GM18505 (cell line): ENCODE results near the gene CHST12.

Experiments used
- ATAC-seq: cut with Tn5 transposase; IDR thresholded peaks from one replicate; pipeline ENCODE4 v1.9.1; 2021; ENCODE audit not compliant: unreplicated experiment
- POLR2A ChIP-seq: IDR thresholded peaks from 4 replicates; pipeline ENCODE4 v1.6.1; 2011; ENCODE audit warnings: borderline replicate concordance; ENCODE audit not compliant: insufficient read depth, insufficient read length; ENCODE audit errors: extremely low read depth

CHST12 gene

DNA sequence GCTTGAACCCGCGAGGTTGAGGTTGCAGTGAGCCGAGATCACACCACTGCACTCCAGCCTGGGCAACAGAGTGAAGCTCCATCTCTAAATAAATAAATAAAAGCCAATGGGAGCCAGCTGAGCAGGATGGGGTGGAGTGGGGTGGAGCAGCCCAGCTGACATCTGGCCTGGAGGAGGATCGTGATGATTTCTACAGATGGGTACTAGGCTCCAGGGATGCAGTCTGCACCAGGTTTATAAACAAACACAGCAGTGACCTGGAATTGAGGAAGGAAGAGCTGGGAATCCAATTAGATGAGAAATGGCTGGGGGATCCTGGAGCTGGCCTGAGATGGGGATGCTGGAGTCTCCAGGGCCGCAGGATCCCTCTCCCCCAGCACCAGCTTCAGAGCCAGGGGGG lies 80.1 kb downstream of the CHST12 start:
- no peak for ATAC-seq
- TF ChIP-seq POLR2A = no peak

DNA sequence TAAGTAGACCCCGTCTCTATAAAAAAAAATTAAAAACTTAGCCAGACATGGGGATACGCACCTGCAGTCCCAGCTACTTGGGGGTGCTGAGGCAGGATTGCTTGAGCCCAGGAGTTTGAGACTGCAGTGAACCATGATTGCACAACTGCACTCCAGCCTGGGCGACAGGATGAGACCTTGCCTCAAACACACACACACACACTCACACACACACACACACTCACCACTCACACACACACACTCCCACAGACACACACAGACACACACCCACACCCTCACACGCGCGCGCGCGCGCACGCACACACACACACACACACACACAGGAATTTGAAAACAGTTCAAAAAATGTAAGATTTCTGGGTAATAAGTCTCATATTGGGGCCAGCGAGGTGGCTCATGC lies 81.5 kb downstream of the CHST12 start:
- TF ChIP-seq POLR2A = no peak
- ATAC-seq = no peak

DNA sequence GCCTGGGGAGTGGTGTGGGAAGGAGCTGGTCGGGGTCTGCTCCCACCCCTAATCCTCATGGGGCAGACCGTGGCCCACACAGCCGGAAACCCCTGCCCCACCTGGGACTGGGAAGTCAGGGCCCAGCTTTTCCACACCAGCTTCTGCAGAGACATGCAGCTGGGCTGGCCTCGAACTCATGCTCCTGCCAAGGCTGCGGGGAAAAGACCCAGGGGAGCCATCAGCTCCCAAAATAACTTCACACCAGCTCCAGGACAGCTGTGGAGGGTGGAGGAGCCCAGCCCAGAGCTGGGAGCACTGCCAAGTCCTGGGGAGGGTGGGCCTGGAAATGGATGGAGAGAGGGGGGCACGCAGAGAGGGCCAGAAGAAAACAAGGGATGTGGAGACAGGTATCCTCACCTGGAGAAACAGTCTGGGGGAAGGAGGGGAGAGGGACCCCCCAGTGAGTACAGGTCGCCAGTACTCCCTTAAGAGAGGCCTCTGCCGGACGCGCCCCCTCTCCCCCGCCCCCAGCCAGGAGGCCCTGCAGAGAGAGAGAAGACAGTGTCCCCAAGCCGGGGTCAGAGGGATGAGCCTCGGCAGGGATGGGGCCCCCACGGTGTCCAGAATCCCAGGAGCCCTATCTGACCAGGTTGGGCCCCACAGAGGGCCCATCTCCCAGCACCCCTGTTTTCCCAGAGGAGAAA lies 84.3 kb downstream of the CHST12 start:
- ATAC-seq = no peak

DNA sequence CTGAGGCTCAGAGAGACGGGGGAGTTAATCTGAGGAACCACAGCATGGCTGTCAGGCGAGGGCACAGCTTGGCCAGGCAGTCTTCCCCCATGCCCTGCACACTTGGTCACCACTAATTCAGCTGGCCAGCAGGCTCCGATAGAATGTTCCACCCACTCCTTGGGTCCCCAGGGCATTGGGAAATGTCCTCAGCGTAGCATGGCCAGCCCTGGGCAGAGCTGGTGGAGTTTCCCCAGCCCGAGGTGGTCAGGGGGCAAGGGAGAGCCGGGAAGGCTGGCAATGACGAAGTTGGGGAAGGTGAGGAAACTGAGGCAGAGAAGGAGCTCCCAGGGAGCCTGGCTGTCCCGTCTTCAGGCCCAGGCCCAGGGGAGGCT lies 84.8 kb downstream of the CHST12 start:
- ATAC-seq = no peak
- TF ChIP-seq POLR2A = no peak

More for the DNA sequence above, 84.3 kb downstream of the CHST12 start:
- no peak for TF ChIP-seq POLR2A

DNA sequence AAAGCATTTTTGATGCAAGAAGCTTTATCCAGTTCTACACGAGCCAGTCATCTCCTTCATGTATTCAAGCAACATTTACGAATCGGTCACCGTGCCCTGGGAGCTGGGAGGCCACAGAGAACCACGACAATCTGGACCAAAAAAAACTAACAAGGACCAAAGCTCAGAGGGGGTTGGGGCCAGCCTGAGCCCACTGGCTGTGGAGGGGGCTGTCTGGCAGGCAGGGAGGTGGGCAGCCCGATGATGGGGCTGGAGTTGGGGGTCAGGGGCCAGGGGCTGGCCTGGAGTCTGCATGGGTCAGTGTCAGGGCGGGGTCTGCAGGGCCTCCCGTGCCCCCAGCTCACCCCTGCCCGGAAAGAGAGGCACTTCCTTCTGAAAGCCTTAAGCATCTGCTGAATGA lies 85.3 kb downstream of the CHST12 start:
- no peak for ATAC-seq
- no peak for TF ChIP-seq POLR2A

DNA sequence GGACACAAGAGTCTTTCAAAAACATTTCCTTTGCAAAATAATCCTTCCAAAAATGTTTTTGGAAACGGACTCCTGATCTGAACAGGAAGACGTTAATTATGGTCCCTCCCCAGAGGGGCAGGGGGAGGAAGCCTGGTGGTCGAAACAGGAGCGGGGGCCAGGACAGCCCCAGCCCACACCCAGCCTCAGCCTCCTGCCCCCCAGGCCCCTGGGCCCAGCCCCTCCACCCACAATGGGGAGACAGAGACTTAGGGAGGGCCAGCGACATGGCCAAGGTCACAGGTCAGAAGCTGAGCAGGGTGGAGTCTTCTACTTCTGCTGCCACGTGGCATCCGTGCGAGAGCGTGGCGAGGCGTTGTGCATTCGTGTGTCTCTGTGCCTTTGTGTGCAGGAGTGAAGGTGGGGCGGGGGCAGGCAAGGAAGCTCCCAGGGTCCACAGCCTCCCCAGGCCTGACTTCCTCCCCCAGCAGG lies 86.8 kb downstream of the CHST12 start:
- ATAC-seq = no peak
- no peak for TF ChIP-seq POLR2A

DNA sequence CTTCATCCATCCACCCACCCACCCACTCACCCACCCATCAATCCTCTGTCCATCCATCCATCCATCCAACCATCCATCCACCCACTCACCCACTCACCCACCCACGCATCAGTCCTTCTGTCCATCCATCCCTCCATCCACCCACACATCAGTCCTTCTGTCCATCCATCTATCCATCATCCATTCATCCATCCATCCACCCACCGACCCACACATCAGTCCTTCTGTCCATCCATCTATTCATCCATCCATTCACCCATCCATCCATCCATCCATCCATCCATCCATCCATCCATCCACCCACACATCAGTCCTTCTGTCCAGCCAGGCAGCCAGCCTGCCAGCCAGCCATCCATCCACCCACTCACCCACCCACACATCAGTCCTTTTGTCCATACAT lies 88.6 kb downstream of the CHST12 start:
- ATAC-seq = no peak
- TF ChIP-seq POLR2A = no peak

DNA sequence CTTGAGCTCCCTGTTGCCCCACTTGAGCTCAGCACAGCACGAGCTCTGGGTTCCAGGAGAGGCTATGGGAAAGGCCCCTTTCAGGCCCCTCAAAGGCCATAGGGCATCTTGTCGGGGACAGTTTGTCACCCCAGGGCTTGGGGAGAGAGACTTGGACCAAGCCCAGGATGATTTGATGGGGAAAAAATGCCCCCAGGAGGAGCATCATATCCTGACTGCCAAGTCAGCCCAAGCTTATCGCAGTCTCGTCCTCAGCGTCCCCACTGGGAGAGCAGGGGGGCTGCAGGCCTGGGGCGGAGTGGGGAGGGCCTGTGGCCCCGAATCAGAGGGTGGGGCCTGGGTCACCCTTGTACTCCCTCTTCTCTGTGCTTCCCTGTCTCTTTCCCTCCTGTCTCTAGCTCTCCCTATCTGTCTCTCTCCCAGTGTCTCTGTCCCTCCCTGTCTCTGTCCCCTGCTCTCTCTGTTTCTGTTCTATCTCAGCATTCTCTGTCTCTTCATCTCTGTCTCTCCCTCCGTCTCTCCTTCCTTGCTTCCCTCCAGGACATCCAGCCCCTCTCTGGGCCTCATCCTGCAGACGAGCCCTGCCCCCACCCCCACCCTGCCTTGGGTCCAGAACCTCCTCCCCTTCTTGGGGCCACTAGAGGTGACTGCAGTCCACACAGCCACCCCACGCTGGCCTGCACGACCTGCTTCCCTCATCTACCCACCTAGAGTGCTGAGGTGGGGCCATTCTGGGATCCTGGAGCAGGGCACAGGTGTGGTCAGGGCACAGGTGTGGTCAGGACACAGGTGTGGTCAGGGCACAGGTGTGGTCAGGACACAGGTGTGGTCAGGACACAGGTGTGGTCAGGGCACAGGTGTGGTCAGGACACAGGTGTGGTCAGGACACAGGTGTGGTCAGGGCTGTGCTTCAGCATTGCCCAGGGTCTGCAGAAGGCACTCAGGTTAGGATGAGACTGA lies 90.1 kb downstream of the CHST12 start:
- no peak for TF ChIP-seq POLR2A
- no peak for ATAC-seq

DNA sequence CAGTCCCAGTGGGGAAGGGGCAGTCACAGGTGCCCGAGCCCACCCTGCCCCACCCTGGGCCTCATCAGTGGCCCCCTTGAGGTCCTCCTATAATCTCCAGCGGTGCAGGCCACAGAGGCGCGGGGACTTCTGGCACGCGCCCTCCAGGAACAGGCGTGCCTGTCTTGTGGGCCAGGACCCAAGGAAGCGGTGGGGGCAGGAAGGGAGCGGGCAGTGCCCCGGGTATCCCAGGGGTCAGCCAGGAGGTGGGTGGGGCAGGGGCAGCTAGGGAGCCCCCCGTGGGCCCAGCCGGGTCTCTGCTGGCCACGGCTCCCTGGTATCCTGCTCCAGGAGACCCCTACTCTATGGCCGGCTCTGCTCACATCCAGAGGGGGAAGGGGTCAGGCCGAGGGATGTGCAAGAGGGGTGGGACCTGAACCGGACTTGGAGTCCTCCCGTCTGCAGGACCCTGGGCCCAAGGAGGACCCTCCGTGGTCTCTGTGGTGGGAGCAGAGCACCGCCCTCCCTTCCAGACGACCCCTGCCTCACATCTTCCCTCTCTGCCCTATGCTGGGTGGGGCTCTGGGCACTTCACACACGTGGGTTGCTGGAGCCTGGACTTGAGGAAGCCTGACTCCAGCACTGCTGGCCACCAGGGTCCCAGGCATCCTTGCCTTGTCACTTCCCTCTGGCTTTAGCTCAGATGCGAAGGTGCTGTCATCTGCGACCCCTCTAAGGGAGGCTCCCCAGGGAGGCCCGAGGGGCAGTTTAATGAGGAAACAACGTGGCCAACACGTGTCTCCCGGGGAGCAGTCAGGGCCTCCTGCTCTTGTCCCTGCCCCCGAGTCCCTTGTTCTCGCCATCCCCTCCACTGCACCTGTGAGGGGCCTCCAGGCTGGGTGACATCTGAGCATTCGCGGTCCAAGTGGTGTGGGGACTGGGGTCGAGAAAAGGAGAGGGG lies 91.0 kb downstream of the CHST12 start:
- no peak for ATAC-seq
- no peak for TF ChIP-seq POLR2A

DNA sequence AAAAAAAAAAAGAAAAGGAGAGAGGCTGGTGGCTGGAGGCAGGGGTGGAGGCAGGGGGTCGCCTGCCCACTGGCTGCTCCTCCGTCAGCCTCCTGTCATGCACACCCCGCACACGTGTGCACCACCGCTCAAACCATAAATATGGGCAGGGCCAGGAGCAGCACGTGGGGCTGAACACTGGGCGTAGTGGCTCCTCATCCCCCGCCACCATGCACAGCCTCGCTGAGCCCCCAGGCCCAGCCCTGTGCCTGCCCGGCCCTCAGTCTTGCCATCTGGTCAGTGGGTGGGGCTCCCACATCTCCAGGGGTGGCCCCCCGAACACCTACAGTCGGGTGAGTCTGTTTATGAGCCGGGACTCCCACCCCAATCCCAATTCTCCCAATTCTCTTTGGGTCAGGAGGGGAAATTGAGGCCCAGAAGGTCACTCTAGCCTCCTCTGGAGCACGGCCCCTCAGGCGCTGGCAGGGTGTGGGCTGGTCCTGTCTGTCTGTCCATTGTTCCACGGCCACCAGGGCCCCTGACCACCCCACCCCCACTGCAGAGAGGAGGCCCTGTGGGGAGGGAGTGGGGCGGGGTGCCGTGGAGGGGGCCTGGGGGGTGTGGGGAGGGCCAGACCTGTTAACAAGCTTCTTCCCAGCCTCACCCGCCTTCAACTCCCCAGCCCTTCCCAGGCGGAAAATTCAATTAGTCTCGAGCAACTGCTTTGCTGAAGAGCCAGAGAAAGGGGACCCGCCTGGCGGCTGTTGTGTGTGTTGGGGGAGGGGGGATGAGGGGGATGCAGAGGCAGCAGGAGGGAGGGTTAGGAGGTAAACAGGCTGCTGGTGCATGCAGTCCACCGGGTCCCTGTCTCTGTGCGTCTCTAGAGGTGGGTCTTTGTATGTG lies 92.2 kb downstream of the CHST12 start:
- TF ChIP-seq POLR2A = no peak
- ATAC-seq = no peak

DNA sequence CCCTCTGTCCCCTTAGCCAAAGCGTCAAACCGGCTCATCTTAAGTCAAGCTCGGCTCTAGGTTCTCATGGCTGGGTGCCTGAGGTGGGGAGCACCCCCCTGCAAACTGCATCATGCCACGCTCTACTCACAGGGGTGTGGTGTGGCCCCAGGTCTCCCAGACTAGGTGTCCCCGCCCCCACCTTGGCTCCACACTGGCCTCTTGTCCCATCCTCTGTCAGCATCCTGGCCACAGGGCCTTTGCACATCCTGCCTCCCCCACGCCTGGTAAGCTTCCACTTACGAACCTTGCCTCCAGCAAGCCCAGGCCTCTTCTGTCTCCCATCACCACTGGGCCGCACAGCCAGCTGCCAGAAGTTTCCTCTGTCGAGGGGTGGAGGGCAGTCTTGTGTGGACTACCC lies 93.0 kb downstream of the CHST12 start:
- no peak for TF ChIP-seq POLR2A
- ATAC-seq = no peak

DNA sequence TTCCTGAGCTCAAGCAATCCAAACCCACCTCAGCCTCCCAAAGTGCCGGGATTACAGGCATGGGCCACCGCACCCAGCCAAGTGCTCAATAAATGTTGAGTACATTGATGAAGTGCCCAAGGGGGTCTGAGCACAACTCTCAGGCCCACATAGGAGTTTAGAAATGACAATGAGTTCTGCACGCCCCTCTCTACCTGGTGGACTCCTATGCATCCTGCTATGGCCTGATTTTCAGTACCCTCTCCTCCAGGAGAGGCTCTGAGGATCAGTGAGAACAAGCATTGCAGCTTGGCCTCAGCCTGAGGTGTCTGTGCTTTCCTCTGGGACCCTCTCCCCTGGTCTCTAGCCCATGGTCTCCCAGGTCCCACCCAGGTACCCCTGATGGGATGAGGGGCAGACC lies 93.7 kb downstream of the CHST12 start:
- ATAC-seq = no peak
- no peak for TF ChIP-seq POLR2A
